Osteocyte (in vitro differentiated cells): ENCODE data around the gene ONECUT3. TPM values are rescaled to one million over a fixed set of nuclear protein-coding genes. Genes with fewer than 3 reads are reported as not detected.

Experiments
- DNase-seq: peaks from one replicate; pipeline ENCODE4 v3.0.0; 2021; ENCODE audit warnings: mixed read lengths; ENCODE audit not compliant: unreplicated experiment; ENCODE audit errors: extremely low spot score
- H3K27ac Mint-ChIP-seq: one replicate; pipeline ENCODE4 v1.8.0; 2021; ENCODE audit warnings: mild to moderate bottlenecking, mixed read lengths; ENCODE audit not compliant: unreplicated experiment
- H3K27me3 Mint-ChIP-seq: one replicate; pipeline ENCODE4 v1.8.0; 2021; ENCODE audit warnings: mixed read lengths; ENCODE audit not compliant: unreplicated experiment
- H3K36me3 Mint-ChIP-seq: one replicate; pipeline ENCODE4 v1.8.0; 2021; ENCODE audit warnings: mixed read lengths; ENCODE audit not compliant: unreplicated experiment
- H3K4me1 Mint-ChIP-seq: one replicate; pipeline ENCODE4 v1.8.0; 2021; ENCODE audit warnings: mixed read lengths; ENCODE audit not compliant: unreplicated experiment
- H3K4me3 Mint-ChIP-seq: one replicate; pipeline ENCODE4 v1.8.0; 2021; ENCODE audit warnings: mild to moderate bottlenecking, moderate library complexity, mixed read lengths; ENCODE audit not compliant: unreplicated experiment
- H3K9me3 Mint-ChIP-seq: one replicate; pipeline ENCODE4 v1.8.0; 2021; ENCODE audit warnings: mixed read lengths; ENCODE audit not compliant: unreplicated experiment
- total RNA-seq: library from RNA; stranded (reverse); gene quantifications from 2 replicates; pipeline ENCODE4 v1.2.1, GENCODE V29; 2021
- TF ChIP-seq, protein P1 (sequence below): fragments of 200-600 bp; sonication (generic); IDR thresholded peaks from 2 replicates; pipeline ENCODE4 v1.5.0; 2021; ENCODE audit warnings: antibody characterized with exemption, mild to moderate bottlenecking, moderate library complexity

The ONECUT3 gene
- total RNA-seq, 1 donor from 2014 or later, result not detected

DNA sequence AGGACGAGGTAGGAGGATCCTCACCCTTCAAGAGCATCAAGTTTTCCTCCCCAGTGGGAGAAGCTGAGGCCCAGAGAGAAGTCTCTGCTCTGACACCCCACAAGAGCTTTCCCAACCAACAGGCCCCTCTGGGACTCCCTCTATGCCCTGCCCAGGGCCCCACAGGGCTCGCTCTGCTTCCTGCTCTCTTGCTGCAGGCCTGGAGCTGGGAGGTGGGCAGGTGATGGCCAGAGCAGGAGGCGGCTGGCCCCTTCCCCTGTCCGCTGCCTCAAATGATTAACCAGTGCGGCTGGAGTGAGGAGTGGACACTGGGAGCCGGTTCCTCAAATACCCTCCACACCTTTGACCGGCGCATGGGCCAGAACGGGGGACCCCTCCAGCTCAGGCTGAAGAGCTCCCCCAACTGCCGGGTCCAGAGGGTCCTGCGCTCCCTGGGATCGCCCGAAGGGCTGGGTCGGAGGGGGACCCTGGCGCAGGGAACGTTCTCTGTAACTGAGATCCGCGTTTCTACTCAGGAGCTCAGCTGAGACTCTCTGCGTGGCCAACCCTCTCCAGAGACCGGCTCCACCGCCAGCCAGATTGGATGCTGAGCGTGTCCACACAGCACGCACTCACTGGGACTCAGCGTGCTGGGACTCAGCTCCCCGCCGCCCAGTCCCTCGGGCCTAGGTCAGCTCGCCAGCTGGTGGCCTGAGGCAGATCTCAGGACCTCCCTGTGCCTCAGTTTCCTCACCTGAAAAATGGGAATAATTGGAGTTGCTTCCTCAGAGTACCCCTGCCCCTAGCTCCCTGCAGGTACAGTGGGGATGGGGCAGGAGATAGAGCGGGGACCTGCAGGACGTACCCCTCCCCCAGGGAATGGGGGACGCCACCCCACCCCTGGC is 6.7 kb upstream of the ONECUT3 start:
- no peak for DNase-seq
- H3K9me3 Mint-ChIP-seq, result no peaks in the 10 kb centered on the region
- H3K27ac Mint-ChIP-seq, result no peak overlapping the region
- TF ChIP-seq, protein P1, sequence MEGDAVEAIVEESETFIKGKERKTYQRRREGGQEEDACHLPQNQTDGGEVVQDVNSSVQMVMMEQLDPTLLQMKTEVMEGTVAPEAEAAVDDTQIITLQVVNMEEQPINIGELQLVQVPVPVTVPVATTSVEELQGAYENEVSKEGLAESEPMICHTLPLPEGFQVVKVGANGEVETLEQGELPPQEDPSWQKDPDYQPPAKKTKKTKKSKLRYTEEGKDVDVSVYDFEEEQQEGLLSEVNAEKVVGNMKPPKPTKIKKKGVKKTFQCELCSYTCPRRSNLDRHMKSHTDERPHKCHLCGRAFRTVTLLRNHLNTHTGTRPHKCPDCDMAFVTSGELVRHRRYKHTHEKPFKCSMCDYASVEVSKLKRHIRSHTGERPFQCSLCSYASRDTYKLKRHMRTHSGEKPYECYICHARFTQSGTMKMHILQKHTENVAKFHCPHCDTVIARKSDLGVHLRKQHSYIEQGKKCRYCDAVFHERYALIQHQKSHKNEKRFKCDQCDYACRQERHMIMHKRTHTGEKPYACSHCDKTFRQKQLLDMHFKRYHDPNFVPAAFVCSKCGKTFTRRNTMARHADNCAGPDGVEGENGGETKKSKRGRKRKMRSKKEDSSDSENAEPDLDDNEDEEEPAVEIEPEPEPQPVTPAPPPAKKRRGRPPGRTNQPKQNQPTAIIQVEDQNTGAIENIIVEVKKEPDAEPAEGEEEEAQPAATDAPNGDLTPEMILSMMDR, result no peak
- H3K27me3 Mint-ChIP-seq, result peaks cover 46% of the 10 kb centered on the region
- H3K4me3 Mint-ChIP-seq, result no peak overlapping the region
- no peaks in the 10 kb centered on the region for H3K36me3 Mint-ChIP-seq
- peaks cover 10% of the 10 kb centered on the region for H3K4me1 Mint-ChIP-seq

GRCh38 chr19:1747285-1748114 is 5.8 kb upstream of the ONECUT3 start:
- no peak for DNase-seq
- no peak overlapping the region for H3K27ac Mint-ChIP-seq
- TF ChIP-seq, protein P1, result no peak
- H3K9me3 Mint-ChIP-seq, result no peaks in the 10 kb centered on the region
- H3K27me3 Mint-ChIP-seq, result peaks cover 49% of the 10 kb centered on the region
- no peak overlapping the region for H3K4me3 Mint-ChIP-seq
- no peaks in the 10 kb centered on the region for H3K36me3 Mint-ChIP-seq
- H3K4me1 Mint-ChIP-seq, result peaks cover 10% of the 10 kb centered on the region

DNA sequence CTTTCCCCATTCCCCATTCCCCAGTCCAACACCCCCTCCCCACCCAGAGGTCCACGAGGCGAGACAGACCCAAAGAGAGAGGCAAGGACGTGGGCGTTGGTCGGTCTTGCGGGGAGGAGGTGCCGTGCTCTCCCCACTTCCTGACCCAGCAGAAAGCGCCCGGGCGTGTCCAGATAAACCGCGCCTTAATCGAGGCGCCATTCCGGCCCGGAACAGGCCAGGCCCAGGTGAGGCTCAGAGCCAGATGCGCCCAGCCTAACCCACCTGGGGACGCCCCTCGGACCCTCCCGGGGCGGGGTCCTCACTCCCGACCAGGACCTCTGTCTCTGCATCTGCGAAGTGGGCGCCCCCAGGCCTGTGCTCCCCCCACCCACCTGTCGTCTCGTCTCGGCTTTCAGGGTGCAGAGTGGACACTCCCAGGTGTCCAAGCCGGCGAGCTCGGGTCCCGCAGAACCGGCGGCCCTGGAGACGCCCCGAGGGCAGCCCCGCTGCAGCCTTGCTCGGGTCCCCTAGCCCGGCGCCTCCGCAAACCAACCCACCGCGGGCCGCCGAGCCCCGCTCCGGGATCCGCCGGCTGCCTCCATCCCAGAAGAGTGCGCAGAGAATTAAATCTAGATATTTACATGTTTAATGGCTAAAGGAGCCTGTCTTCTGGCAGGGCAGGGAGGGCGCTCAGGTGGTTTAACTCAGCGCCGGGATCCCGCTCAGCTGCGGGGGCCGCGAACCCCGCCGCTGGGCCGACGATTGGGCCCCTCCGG is 5.0 kb upstream of the ONECUT3 start:
- H3K4me1 Mint-ChIP-seq, result peaks cover 10% of the 10 kb centered on the region
- DNase-seq, result no peak
- TF ChIP-seq, protein P1, result no peak
- H3K4me3 Mint-ChIP-seq, result no peak overlapping the region
- no peaks in the 10 kb centered on the region for H3K9me3 Mint-ChIP-seq
- H3K27ac Mint-ChIP-seq, result no peak overlapping the region
- peaks cover 50% of the 10 kb centered on the region for H3K27me3 Mint-ChIP-seq
- H3K36me3 Mint-ChIP-seq, result no peaks in the 10 kb centered on the region

DNA sequence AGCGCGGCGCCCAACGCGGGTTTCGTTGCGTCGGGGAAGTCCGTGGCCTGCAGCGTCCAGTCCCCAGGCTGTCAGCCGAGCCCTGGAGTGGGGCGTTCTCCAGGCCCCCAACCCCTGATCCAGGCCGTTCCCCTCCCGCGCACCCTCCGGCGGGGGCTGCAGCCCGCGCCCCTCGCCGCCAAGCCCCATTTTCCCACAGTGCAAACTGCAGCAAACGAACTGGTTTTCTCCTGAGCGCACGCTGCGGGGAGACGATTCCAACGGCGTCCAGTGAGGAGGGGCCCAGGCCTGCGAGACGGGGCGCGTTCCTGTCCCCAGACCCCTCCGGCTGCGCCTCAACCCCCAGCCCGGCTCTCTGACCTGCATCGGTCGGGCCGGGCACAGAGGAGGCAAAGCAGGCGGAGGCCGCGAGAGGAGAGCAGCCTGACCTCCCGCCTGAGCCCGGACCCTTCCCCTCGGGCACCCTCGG is 4.4 kb upstream of the ONECUT3 start:
- H3K27me3 Mint-ChIP-seq, result peaks cover 50% of the 10 kb centered on the region
- H3K4me1 Mint-ChIP-seq, result peaks cover 10% of the 10 kb centered on the region
- no peak overlapping the region for H3K27ac Mint-ChIP-seq
- no peaks in the 10 kb centered on the region for H3K36me3 Mint-ChIP-seq
- no peak for DNase-seq
- H3K9me3 Mint-ChIP-seq, result no peaks in the 10 kb centered on the region
- H3K4me3 Mint-ChIP-seq, result no peak overlapping the region
- TF ChIP-seq, protein P1, result no peak
